Forelimb muscle (tissue), 1 donor: ENCODE results near the gene B3GNT9. TPM values are rescaled to one million over a fixed set of nuclear protein-coding genes. Genes with fewer than 3 reads are reported as not detected.

Experiments used
- DNase-seq: peaks from one replicate; pipeline ENCODE4 v3.0.0-alpha.2; 2013; ENCODE audit warnings: low read depth
- polyA plus RNA-seq: library from polyadenylated mRNA; unstranded; fragments of 120-200 nt; gene quantifications from one replicate; pipeline ENCODE4 v1.2.1, GENCODE V29; 2013; ENCODE audit not compliant: insufficient read length

Gene B3GNT9
- polyA plus RNA-seq, 1 donor = 9.7 TPM

DNA sequence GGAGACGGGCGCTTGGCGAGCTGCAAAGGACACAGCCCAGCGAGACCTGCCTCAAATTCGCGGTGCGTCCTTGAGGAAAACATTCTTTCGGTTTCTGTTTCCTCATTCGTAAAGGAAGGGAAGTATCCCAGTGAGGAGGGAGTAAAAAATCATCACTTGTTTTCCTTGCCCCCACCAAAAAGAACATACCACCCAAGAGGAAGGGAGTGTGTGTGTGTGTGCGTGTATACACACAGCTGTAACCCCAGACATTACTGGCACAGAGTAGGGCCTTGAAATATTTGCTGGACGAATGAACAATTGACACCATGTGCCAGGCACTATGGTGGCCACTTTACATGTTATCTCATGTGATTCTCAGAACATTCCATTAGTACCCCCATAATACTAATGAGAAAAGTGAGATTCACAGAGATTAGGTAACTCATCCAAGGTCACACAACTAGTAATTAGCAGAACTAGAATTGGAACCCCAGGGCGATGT lies 34.9 kb upstream of the B3GNT9 start:
- no peak for DNase-seq

- DNase-seq = peak; percentile 70
Observed at GRCh38 chr16:67184995-67185650, 34.3 kb upstream of the B3GNT9 start.

DNA sequence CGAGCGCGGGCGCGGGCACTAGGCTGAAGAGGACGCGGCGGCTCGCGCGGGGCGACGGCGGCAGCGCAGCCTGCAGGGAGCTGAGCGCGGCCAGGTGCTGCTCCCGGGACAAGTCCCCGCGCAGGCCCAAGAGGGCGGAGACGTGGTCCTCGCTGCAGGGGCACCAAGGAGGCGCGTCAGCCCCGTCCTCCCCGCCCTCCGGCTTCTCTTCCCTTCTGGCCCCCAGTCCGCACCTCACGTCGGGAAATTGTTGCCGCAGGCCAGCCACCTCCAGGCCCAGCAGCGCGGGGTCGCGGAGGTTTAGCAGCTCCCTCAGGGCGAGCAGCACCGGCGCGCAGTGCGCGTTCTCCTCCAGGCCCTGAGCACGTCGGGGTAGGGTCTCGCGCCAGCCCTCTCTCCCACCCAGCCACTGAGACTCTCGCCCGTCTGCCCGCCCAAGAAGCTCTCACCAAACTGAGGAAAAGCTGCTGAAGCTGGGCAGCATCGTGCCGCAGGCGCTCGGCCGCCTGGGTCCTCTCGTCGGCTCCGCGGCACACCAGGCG lies 33.7 kb upstream of the B3GNT9 start:
- DNase-seq = no peak

DNA sequence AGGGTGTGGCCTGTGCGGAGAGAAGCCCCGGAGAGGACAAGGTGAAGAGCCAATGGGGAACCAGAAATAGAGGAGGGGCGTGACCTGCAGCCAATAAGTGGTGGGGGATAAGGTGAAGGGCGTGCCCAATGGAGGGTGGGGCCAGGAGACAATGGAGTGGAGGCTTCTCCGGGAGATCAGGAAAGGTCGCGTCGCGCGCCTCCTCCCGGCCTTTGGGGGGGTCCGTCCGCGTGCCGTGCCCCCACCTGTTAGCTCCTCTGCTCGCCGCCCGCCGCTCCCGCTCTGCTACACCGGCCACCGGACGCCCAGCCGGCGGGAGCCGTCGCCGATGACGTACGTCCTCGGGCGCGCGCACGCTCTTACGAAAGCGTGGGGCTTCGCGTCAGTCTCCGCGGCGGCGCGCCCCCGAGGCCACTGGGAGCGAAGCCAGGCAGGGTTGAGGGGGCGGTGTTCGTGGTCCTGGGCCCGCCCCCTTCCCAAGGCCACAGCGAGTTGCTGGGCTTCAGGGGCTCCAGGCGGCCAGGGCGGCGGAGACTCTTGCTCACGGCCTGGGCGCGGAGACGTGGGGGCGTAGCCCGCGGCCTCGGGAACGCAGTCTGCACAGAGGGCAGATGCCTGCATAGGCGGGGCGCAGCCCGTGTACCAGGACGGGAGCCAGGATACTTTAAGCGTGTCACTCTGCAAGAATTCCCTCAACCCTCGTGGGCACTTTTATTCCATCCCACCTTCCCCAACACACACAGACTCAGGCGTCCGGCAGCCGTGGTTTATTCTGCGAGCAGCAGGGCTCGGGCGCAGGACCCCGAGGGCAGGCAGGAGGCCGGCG lies 33.0 kb upstream of the B3GNT9 start, which contains the start of gene MATCAP1:
Gene MATCAP1 (minus strand): TSS at position 337 of the 826 bp plus-strand sequence. CDS start 3,353 bp downstream, outside the sequence.
- DNase-seq = peak; percentile 89

GRCh38 chr16:67183284-67183626 lies 32.5 kb upstream of the B3GNT9 start:
- DNase-seq = no peak

DNA sequence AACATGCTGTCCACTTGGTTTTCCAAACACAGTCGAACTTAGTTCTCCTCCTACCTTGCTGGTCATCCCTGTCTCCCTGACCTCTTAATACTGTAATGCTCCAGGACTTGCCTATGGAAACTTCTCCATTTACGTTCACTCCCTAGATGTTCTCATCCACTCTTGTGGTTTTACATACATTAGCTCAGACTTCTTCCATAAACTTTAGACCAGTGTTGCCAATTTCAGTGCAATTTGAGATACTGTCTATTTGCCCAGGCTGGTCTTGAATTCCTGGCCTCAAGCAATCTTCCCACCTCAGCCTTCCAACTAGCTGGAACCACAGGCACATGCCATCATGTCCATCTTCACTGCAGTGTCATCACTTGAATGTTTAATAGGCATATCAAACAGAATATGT lies 31.5 kb upstream of the B3GNT9 start:
- DNase-seq = no peak

- no peak for DNase-seq
Observed at GRCh38 chr16:67181346-67181745, 30.5 kb upstream of the B3GNT9 start.

DNA sequence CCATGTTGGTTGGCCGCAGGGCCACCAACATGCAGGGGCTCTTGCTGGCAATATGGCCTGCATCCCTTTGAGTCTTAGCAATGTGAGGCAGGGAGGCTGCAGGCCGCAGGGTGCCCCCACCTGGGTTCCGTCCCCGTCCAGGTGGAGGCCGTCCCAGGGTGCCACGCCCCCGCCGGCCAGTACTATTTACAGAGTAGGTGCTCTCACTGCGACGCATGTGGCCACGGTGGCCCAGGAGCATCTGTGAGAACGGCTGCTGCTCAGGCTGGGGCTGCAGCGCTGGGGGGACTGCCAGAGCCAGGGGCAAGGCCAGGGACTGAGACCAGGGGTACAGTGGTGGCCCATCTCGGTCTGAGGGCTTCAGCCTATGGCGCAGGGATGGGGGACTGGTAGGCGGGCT lies 29.4 kb upstream of the B3GNT9 start:
- DNase-seq = no peak

DNA sequence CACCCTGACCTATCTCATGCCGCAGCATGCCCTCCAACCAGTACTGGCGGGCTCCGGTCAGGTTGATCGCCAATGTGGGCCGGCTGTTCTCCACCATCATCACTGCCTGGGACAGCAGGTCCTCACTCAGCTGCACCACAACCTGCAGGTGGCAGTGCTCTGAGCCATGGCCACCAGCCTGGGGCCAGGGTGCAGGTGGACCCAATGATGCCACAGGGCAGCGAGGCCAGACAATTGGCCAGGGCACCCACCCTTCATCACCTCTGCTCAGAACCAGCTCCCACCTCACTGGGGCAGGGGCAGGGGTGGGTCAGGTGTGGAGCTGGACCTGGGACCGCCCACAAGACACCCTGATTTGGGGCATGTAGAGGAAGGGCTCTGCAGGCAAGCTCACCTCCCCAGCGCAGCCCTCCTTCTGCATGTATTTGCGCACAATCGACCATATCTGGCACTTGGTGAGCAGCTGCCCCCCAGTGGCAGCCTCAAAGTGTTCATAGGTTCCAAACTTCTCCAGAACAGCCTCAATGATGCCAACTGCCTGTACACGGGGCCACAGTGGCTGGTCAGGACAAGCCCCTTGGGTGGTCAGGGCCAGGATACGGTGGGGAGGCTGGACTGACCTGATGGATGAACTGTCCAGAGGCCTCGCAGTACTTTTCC lies 28.8 kb upstream of the B3GNT9 start:
- DNase-seq = no peak

GRCh38 chr16:67177743-67178699 lies 27.2 kb upstream of the B3GNT9 start:
- no peak for DNase-seq

- no peak for DNase-seq
Observed at GRCh38 chr16:67176662-67177061, 25.9 kb upstream of the B3GNT9 start.

DNA sequence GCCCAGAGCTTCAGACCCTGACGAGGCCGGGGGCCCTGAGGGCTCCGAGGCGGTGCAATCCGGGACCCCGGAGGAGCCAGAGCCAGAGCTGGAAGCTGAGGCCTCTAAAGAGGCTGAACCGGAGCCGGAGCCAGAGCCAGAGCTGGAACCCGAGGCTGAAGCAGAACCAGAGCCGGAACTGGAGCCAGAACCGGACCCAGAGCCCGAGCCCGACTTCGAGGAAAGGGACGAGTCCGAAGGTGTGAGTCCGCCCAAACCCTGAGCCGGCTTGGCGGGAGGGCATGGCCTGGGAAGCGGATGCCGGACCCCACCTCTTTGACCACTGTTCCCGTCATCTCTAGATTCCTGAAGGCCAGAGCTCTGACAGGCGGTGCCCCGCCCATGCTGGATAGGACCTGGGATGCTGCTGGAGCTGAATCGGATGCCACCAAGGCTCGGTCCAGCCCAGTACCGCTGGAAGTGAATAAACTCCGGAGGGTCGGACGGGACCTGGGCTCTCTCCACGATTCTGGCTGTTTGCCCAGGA lies 24.0 kb upstream of the B3GNT9 start:
- DNase-seq = no peak

- DNase-seq = no peak
Observed at GRCh38 chr16:67173808-67174705, 23.3 kb upstream of the B3GNT9 start.

DNA sequence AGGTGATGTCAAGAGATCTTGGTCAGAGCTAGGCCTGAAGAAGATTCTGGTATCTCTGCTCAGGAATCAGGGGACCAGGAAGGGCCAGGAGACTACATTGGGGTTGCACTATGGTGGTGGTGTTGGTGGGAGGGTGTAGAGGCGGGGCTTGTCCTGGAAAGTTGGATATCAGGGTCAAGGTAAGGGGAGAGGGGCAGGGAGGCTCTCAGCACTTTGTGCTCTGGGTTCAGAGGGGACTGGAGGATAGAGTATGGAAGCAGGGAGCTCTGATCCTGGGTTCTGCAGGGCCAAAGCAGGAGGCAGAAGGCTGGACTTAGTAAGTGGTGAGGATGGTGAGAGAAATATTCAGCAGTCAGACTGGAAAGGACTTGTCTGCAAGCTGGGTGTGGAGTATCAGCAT lies 22.5 kb upstream of the B3GNT9 start:
- DNase-seq = no peak

DNA sequence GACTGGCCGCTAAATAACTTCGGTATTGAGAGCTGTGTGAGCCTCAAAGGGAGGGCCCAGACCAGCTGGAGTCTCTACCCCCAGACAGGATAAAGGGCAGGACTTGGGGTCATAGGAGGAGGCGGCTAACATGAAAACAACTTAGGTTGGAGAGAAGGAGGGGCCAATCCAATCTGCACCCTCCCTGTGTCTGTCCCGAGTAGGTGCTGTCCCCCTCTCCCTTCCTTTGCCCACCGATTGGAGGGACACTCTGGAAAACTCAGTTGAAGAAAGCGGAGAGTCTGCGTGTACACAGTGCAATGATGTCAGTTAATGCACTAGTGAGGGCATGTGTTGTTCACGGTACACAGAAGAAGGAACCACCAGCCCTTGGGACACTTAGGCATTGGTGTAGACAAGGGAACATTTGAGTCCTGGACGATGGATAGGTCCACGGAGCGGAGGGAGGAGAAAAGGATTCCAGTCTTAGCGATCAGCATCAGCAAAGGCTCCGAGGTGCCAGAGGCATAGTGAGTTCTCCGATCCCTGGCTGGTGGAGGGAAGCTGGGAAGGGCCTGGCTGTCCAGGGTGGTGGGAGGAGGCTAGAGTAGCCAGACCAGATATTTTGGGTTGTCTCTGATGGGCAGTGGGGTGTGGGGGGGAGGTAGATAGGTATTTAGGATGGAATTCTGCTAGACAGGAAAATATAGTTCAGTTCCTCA lies 20.3 kb upstream of the B3GNT9 start:
- no peak for DNase-seq

DNA sequence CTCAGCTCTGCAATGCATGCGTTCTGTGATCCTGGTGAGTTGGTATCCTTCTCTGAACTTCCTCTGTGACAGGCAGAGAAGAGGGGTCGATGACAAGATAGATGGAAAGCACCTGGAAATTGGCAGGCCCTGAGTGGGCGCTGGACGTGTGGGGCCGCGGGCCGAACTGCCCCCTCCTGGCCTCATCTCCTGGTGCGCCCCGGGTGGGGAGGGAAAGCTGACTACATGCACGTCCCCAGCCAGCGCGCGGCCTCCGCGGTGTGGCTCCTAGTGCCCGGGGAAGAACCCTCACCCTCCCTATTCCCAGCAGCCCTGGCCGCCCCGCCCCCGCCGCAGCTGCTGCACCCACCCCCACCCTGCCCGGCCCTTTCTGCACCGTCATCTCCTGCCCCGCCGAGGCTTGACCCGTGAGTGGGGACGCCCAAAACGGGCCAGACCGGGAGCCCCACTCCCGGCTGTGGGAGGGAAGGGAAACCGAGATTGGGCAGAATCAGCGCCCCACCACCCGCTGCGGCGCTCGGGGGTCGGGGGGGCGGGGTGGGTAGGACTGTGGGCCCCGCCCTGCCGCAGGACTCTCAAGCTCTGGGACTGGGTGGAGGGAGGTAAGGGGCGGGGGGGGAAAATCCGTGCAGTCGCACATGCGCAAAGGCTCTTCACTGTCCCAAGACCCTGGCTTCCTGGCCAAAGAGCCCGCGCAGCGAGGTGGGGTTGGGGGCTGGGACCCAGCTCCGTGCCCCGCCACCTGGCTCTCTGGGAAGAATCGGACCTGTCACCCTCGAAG lies 19.6 kb upstream of the B3GNT9 start, which contains the start of gene NOL3:
Gene NOL3 (plus strand): TSS at position 371 of the 781 bp plus-strand sequence.
- DNase-seq = no peak

DNA sequence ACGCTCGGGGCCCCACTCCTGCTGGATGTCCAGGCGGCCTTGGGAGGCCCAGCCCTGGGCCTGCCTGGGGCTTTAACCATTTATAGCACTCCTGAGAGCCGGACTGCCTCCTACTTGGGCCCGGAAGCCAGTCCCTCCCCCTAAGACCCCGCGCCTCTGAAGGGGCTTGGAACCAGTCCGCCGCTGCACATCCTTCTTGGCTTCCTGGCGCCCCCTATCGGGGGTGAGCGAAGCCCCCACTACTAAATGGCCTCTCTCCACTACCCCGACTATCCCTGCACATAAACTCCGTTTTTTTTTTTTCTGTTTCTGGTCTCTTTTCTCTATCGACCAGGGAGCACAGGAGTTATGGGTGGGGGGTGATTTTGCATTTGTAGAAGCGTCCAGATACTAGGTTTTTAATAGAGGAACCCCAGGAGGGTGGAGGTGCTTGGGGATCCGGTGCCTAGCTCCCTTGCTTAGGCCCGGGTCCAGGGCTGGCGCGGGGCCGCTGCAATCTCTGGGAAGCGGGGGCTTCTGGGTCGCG lies 18.9 kb upstream of the B3GNT9 start:
- no peak for DNase-seq

GRCh38 chr16:67169011-67169451 lies 18.2 kb upstream of the B3GNT9 start:
- DNase-seq = no peak
